ENCODE results near the gene IMPG2.

The IMPG2 gene

GRCh38 chr3:101183151-101183550 is 137.2 kb downstream of the IMPG2 start:
- DNase-seq (ENCODE audit: low read depth), result no peak

DNA sequence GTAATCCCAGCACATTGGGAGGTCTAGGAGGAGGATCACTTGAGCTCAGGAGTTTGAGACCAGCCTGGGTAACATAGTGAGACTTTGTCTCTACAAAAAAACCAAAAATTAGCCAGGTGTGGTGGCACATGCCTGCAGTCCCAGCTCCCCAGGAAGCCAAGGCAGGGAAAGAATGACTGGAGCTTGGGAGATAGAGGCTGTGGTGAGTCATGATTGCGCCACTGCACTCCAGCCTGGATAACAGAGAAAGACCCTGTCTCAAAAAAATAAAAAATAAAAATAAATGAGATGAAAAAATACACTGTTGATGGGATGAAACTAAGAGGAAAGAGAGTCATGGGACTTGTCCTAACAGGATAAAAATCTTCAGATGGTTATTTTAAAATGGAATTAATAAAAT is 137.6 kb downstream of the IMPG2 start:
- peak; percentile 6 for DNase-seq (ENCODE audit: low read depth)

GRCh38 chr3:101181801-101182200 is 138.6 kb downstream of the IMPG2 start:
- no peak for DNase-seq (ENCODE audit: low read depth)

- peak; percentile 93 for DNase-seq (ENCODE audit: low read depth)
Measured at GRCh38 chr3:101179637-101180036, 140.7 kb downstream of the IMPG2 start.

- DNase-seq (ENCODE audit: low read depth), result no peak
Measured at GRCh38 chr3:101177577-101177976, 142.8 kb downstream of the IMPG2 start.
